Activated T-cell treated with anti-CD3 and anti-CD28 coated beads for 24 hours (primary cell): Measurements from ENCODE around the gene PDLIM3.
"Not testable (repeated sequence)": the region's sequence is repeated elsewhere in the genome, so short reads cannot be mapped to it uniquely, and the experiment has no call there.

ENCODE experiments used
- DNase-seq: peaks from one replicate; pipeline ENCODE4 v3.0.0-alpha.2; 2020; ENCODE audit warnings: low read depth

Gene PDLIM3

GRCh38 chr4:185518069-185518468, 17.2 kb downstream of the PDLIM3 start:
- no peak for DNase-seq

DNA sequence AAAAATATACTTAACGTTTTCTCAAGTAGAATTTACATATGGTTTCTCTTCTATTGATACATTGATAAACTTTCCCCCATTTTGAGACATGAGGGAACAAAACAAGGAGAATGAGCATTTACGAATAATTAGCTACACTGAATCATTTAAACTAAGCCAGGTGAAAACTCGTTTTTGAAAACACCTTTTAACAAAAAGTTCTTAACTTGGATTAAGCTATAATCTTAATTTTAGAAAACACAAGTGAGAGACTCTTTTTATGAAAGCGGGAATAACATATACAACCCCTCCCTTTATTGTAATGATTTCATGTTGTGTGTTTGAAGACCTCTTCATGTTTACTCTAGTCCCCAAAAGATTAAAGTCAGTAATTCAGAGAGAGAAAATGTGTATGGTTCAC, 20.1 kb downstream of the PDLIM3 start:
- no peak for DNase-seq

GRCh38 chr4:185514182-185514697, 21.1 kb downstream of the PDLIM3 start:
- no peak for DNase-seq

GRCh38 chr4:185513489-185514181, 21.7 kb downstream of the PDLIM3 start:
- no peak for DNase-seq

DNA sequence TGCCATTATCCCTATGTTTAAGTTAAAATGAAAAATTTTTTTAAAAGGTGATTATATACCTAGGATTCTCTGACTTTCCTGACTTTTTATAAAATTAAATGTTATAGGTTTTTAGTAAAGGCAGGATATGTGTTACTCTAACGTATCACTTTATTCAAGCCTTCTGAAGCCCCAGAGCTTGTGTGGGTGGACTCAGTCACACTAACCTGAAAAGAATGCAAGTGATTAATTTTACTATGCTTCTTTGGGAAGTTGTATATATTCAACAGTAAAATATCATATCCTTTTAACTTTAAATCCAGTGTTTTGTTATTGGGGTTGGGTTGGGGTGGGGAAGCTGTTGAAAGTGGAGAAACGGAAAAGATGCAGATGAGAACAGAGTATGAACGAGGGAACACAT, 22.8 kb downstream of the PDLIM3 start:
- DNase-seq: no peak

- DNase-seq: not testable (repeated sequence)
These were observed 24.1 kb downstream of the PDLIM3 start for GRCh38 chr4:185511243-185511642.

GRCh38 chr4:185510806-185511205, 24.5 kb downstream of the PDLIM3 start:
- no peak for DNase-seq

DNA sequence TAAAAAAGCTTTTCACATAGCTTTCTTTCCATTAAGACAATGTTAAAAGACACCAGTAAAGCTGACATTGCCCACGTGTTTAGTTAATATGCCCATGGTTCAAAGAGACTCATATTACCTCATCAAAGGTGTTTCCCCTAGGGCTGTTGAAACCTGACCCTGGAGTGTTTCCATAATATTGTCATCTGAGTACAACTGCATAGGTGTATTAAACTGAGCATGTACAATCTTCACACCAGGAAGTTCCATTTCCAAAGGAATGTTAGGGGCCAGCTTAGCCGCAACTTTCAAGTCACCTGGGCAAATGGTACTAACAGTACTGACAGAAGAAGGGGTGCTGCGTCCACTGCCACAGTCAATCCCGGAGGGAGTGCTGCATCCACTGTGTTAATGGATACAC, 27.1 kb downstream of the PDLIM3 start:
- DNase-seq: no peak

DNA sequence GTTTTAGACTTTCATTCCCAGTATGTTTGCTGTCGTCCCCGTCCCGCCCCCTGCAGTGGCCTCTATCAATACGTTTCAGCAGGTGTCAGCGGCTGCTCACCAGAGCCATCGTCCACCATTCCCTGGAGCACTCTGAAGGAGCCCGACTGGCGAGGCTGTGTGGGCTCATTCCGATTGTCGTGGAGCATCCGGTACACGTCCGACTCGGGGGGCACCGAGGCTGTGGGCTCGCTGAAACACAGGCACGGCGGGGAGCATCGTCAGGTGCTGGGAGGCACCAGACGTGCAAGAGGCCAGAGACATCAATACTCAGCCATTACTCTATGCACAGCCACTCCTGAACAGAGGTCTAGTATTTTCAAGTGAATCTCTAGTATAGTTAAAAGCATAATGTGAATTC, 28.9 kb downstream of the PDLIM3 start:
- no peak for DNase-seq

DNA sequence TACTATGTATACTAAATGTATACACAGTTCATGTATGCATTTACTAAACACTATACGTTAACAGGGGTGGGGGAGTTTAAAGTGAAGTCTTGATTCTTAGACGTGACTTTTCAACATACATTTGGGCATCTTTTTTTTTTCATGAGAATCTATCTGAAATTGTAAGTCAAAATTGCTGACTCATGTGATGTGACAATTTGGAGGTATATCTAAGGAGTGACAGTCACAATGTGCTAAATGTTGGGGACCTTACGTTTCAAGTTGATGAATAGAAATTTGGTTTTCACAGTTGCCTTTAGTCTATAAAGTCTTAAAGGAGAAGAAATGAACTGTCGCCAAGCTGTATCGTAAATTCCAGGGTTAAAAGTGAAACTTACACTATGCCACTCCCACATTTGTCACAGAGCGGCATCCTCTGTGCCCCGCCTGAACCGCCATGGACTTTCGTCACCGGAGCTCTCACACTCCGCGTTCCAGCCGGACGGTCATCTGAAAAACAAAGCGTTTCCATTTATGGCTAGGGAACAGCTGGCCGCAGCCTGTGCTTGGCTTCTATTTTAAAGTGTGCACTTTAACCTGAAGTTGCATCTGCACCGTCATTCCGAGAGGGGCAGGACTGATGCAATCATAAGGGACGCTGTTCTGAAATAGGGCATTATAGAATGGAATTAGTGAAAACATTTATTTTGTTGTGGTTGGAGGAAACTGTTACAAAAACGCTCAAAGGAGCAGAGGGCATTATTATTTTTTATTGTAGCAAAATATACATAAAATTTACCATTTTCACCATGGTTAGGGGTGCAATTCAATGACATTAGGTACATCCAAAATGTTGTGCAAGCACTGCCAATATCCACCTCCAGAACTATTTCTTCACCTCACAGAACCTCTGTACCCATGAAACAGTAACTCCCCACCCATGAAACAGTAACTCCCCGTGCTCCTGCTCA, 30.9 kb downstream of the PDLIM3 start:
- no peak for DNase-seq

GRCh38 chr4:185502386-185502785, 32.9 kb downstream of the PDLIM3 start:
- DNase-seq: no peak

DNA sequence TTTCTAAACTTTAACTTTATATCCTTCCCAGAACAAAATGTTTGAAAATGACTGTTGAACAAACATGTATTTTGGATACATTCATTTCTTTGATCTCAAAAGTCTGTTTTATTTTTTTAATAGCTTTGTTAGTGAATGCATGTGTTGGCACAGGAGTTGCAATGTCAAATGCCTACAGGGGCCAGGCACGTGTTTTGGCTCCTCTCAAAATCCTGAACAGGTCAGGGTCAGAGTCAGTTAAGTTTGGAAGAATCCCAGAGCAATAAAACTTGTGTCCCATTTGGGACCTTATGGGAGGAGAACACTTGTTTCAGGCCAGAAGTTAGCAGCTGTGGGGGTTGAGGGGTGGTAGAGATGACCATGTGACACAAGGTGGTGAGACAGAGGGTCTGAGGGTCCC, 34.7 kb downstream of the PDLIM3 start:
- DNase-seq: no peak

- no peak for DNase-seq
These were observed 35.3 kb downstream of the PDLIM3 start for GRCh38 chr4:185500035-185500434.

DNA sequence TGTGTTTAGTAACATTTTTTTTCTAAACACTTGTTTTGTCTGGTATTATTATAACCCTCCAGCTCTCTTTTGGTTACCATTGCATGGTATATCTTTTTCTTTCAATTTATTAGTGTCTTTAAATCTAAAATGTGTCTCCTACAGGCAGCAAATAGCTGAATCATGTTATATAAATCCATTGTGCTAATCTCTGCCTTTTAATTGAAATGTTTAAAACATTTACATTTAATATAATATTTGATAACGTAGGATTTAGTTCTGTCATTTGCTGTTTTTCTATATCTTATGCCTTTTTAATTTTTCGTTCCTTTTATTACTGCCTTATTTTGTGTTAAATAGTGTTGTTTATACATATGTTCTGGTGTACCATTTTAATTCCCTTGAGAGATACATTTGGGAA, 46.7 kb downstream of the PDLIM3 start:
- no peak for DNase-seq

DNA sequence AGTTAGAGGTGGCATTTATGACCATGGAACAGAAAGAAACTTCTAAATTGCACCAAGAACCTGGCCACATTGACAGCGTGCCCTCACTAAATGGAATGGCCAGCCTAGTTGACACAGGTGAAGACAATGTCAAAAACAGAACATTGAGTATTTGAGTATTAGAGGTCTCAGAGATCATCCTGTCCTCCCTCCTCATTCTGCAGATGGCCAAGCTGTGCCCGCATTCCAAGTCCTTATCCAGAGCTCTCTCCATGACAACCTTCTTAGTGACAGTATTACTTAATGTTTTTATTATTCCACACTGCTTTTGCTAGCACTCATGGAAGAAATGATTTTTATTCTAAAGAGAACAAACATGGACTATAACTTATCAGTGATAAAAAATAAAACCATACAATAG, 53.9 kb downstream of the PDLIM3 start:
- DNase-seq: no peak

DNA sequence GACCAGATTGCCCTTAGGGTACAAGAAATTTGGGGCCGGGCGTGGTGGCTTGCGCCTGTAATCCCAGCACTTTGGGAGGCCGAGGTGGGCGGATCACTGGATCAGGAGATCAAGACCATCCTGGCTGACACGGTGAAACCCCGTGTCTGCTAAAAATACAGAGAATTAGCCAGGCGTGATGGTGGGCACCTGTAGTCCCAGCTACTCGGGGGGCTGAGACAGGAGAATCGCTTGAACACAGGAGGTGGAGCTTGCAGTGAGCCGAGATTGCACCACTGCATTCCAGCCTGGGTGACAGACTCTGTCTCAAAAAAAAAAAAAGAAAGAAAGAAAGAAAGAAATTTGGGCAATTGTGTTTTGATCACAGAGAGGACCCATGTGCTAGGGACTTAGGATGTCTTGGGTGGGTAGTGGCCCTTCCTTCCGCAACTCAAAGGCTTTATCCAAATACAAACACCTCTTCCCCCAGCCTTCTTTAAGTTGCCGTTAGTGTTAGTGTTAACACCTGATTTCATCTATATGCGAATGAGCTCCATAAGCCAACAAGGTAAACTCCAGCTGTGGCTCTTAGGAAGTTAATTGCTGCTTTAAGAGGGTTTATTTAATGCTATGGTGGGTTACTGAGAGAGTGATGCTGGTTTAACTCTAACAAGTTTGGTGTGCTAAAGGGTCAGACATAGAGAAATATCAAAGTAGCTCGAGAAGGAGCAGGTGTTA, 55.1 kb downstream of the PDLIM3 start:
- DNase-seq: no peak

DNA sequence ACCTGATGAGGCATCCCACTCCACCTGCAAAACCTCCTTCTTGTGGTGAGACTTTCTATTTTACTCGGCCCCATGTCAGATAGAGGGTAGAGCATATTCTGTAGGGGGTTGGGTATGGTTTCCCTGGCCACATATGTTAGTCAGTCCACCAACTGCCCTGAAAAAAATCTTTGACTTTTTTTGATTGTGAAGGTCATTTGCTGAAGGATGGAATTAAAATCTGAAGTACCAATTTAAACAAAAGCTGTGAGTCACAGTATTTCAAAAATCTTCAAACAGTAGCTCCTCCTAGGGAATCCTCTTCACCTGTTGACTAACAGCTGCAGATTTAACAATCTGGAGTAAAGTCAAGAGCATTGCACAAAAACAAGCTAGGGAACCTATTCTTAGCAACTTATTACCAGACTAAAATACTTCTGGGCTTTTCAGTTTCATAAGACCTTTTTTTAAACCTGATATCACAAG, 55.8 kb downstream of the PDLIM3 start:
- DNase-seq: no peak

- no peak for DNase-seq
These were observed 62.1 kb downstream of the PDLIM3 start for GRCh38 chr4:185473247-185473646.

GRCh38 chr4:185472103-185472542, 63.2 kb downstream of the PDLIM3 start:
- DNase-seq: no peak

DNA sequence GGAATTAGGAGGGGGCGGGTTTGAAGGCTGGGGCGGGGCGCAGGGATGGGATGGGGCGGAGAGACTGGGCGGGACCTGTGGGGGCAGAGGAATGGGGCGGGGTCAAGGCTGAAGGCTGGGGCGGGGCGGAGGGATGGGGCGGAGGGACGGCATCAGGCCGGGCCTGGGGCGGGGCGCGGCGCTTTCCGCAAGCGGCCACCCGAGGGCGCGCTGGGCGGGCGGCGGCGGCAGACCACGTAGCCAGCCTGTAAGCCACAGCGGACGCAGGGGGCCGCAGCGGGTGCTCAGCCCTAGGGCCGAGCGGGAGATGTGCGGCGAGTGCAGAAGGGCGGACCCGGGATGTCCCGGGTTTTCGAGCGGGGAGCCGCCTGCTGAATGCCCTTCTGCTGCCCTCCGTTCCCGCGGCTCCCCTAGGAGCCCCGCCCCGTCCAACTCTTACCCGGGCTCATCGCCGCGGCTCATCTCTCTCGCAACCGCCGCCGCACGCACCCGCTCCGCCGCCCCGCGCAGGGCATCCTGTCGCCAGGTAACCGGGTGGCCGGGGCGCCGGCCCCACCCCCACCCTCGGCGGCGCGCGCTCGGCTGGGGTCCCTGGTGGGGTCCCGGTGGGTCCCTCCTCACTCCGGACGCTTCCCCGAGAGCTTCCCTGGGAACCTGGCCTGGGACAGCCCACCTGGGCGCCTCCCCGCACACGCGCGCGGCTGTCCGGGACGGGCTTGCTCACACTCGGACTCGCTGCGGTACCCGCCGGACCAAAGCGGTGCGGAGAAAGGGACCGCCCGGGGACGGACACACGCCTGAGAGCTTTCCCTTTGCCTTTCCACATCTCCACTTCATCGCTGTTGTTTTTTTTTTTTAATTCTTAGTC, 63.8 kb downstream of the PDLIM3 start, which contains the start of gene CCDC110:
Gene CCDC110 (minus strand): TSS at position 499 of the 868 bp plus-strand sequence. CDS start 50 bp downstream, at position 449.
- peak; percentile 84 for DNase-seq
